Amniotic stem cell (primary cell): ENCODE measurements around the gene SLIT3.

ENCODE experiments used
- DNase-seq: peaks from one replicate; lab custom pipeline; 2025; lab: John Stamatoyannopoulos, UW

The SLIT3 gene

GRCh38 chr5:168931638-168932345 is 369.1 kb downstream of the SLIT3 start:
- DNase-seq: no peak

- DNase-seq: no peak
Observed at GRCh38 chr5:168929656-168930055, 371.3 kb downstream of the SLIT3 start.

GRCh38 chr5:168925160-168925559 is 375.8 kb downstream of the SLIT3 start:
- DNase-seq: no peak

GRCh38 chr5:168921147-168921866 is 379.6 kb downstream of the SLIT3 start:
- no peak for DNase-seq

GRCh38 chr5:168920019-168920810 is 380.7 kb downstream of the SLIT3 start:
- DNase-seq: no peak

GRCh38 chr5:168917947-168918600 is 382.9 kb downstream of the SLIT3 start:
- no peak for DNase-seq

GRCh38 chr5:168916852-168917251 is 384.1 kb downstream of the SLIT3 start:
- DNase-seq: no peak

- no peak for DNase-seq
Observed at GRCh38 chr5:168916266-168916665, 384.7 kb downstream of the SLIT3 start.

- no peak for DNase-seq
Observed at GRCh38 chr5:168914491-168914890, 386.4 kb downstream of the SLIT3 start.

- no peak for DNase-seq
Observed at GRCh38 chr5:168910874-168911273, 390.1 kb downstream of the SLIT3 start.

GRCh38 chr5:168908207-168908606 is 392.7 kb downstream of the SLIT3 start:
- no peak for DNase-seq

GRCh38 chr5:168903061-168903460 is 397.9 kb downstream of the SLIT3 start:
- no peak for DNase-seq

GRCh38 chr5:168899673-168900072 is 401.3 kb downstream of the SLIT3 start:
- DNase-seq: no peak

- DNase-seq: no peak
Observed at GRCh38 chr5:168899264-168899663, 401.7 kb downstream of the SLIT3 start.

- no peak for DNase-seq
Observed at GRCh38 chr5:168898247-168898911, 402.6 kb downstream of the SLIT3 start.

- no peak for DNase-seq
Observed at GRCh38 chr5:168897387-168898122, 403.4 kb downstream of the SLIT3 start.

- no peak for DNase-seq
Observed at GRCh38 chr5:168895295-168896071, 405.5 kb downstream of the SLIT3 start.

- no peak for DNase-seq
Observed at GRCh38 chr5:168893283-168893682, 407.7 kb downstream of the SLIT3 start.

- DNase-seq: no peak
Observed at GRCh38 chr5:168892618-168893186, 408.2 kb downstream of the SLIT3 start.
